SK-N-SH treated with all-trans-retinoic acid at 6 μM for 48 hours (cell line): ENCODE measurements around the gene AMPH.

ENCODE experiments used
- RARB ChIP-seq: fragments of 250-450 bp; sonication (Bioruptor Pico); IDR thresholded peaks from 2 replicates; pipeline ENCODE4 v1.8.0; 2021; ENCODE audit warnings: mild to moderate bottlenecking, moderate library complexity
- ZNF70 ChIP-seq: fragments of 450-650 bp; formaldehyde crosslinking; IDR thresholded peaks from 2 replicates; pipeline ENCODE4 v1.5.0; 2020; ENCODE audit warnings: mild to moderate bottlenecking, moderate library complexity
- ZNF8 ChIP-seq: fragments of 450-650 bp; formaldehyde crosslinking; IDR thresholded peaks from 2 replicates; pipeline ENCODE4 v1.5.0; 2020; ENCODE audit warnings: mild to moderate bottlenecking, moderate library complexity
- TF ChIP-seq, protein P1 (sequence below): fragments of 250-450 bp; sonication (Bioruptor Pico); IDR thresholded peaks from 2 replicates; pipeline ENCODE4 v1.8.0; 2020; ENCODE audit warnings: mild to moderate bottlenecking, moderate library complexity, borderline replicate concordance

DNA sequence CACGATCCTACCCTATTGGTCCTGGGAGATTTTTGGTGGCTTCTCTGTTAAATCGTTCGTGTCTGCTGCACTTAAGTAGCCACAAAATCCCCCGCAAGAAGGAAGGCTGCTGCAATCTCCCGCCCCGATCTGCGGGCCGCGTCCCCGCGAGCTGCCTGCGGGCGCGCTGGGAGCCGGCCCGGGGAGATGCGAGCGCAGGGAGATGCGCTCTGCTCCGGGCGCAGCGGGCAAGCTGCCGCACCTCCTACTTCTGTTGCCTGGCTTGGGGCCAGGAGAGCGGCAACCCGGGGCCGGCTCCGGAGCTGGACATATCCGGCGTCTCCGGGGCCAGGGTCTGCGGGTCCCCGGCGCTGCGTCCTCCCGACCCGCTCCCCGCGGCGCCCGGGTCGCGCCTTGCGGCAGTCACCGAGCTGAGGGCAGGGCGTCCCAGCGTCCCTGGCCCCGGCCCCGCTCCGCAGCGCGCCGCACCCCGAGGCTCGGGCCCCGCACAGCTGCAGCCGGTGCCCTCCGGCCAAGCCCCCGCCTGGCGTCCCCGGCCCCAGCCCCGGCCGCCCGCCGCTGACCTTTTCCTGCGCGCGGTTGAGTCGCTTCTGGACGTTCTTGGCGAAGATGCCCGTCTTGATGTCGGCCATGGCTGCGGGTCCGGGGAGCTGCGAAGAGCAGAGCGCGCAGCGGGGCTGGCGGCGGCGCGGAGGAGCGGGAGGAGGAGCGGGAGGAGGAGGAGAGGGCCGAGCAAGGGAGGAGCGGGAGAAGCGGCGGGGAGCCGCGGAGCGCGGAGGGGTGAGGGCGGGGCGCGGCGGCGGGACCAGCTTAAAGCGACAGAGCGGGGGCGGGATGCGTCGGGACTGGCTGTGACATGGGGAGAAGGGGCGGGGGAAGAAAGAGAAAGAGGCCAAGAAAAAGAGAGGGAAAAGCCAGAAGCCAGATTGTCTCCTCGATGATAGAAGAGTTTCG is at the start of gene AMPH:
- TF ChIP-seq RARB (CRISPR knock-in tag), result no peak
- TF ChIP-seq, protein P1, sequence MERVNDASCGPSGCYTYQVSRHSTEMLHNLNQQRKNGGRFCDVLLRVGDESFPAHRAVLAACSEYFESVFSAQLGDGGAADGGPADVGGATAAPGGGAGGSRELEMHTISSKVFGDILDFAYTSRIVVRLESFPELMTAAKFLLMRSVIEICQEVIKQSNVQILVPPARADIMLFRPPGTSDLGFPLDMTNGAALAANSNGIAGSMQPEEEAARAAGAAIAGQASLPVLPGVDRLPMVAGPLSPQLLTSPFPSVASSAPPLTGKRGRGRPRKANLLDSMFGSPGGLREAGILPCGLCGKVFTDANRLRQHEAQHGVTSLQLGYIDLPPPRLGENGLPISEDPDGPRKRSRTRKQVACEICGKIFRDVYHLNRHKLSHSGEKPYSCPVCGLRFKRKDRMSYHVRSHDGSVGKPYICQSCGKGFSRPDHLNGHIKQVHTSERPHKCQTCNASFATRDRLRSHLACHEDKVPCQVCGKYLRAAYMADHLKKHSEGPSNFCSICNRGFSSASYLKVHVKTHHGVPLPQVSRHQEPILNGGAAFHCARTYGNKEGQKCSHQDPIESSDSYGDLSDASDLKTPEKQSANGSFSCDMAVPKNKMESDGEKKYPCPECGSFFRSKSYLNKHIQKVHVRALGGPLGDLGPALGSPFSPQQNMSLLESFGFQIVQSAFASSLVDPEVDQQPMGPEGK, result no peak
- TF ChIP-seq ZNF8 (CRISPR knock-in tag), result no peak
- TF ChIP-seq ZNF70 (CRISPR knock-in tag), result no peak
